IMR-90 (cell line): ENCODE measurements around the gene CCDC152. TPM values are rescaled to one million over a fixed set of nuclear protein-coding genes. Genes with fewer than 3 reads are reported as not detected.
"Not testable (repeated sequence)": the region's sequence is repeated elsewhere in the genome, so short reads cannot be mapped to it uniquely, and the experiment has no call there.

Experiments
- ATAC-seq: fragments of 200-7000 bp; cut with Tn5 transposase; 2 replicates; pipeline ENCODE4 v1.9.1; 2020; ENCODE audit warnings: low read depth, mild to moderate bottlenecking, moderate library complexity
- BruUV-seq: library from RNA; stranded (reverse); fragments of 400-500 nt; replicated peaks from 2 replicates; lab custom pipeline; 2021; lab: Mats Ljungman, UMichigan
- CTCF ChIA-PET: fragments of 300-600 bp; formaldehyde crosslinking; extraction: SDS; loops from one replicate; lab custom pipeline; 2021; ENCODE audit warnings: antibody characterized with exemption; lab: Yijun Ruan, JAX
- POLR2A ChIA-PET: fragments of 300-600 bp; sonication (Branson Sonifier 250); formaldehyde crosslinking; loops from one replicate; lab custom pipeline; 2022; ENCODE audit warnings: antibody characterized with exemption; ENCODE audit not compliant: unreplicated experiment; lab: Charles Lee
- DNase-seq: peaks from one replicate; pipeline ENCODE4 v3.0.0; 2013
- H2AFZ ChIP-seq: replicated peaks from 2 replicates; pipeline ENCODE3; 2013; ENCODE audit warnings: low read length, mild to moderate bottlenecking; ENCODE audit not compliant: poor library complexity
- H2AK5ac ChIP-seq: 2 replicates; pipeline ENCODE4 v1.6.1; 2013; ENCODE audit warnings: low read depth, low read length, inconsistent platforms
- H2AK9ac ChIP-seq: replicated peaks from 2 replicates; pipeline ENCODE3; 2013; ENCODE audit warnings: mild to moderate bottlenecking, low read depth, low read length, moderate library complexity; ENCODE audit not compliant: poor library complexity
- H2BK120ac ChIP-seq: 2 replicates; pipeline ENCODE4 v1.6.1; 2013; ENCODE audit warnings: low read depth, low read length, inconsistent platforms
- H2BK15ac ChIP-seq: 3 replicates; pipeline ENCODE4 v1.6.1; 2013; ENCODE audit warnings: low read depth, low read length, inconsistent platforms
- H2BK20ac ChIP-seq: 2 replicates; pipeline ENCODE4 v1.6.1; 2013; ENCODE audit warnings: low read depth, mild to moderate bottlenecking, inconsistent platforms, low read length, moderate library complexity
- H2BK5ac ChIP-seq: 2 replicates; pipeline ENCODE4 v1.6.1; 2013; ENCODE audit warnings: mild to moderate bottlenecking, low read depth, low read length, inconsistent platforms; ENCODE audit not compliant: poor library complexity, severe bottlenecking
- H3K14ac ChIP-seq: replicated peaks from 2 replicates; pipeline ENCODE4 v1.6.1; 2013; ENCODE audit warnings: low read depth, low read length, inconsistent platforms
- H3K18ac ChIP-seq: 2 replicates; pipeline ENCODE4 v1.6.1; 2013; ENCODE audit warnings: low read depth, low read length, control low read depth
- H3K23ac ChIP-seq: 2 replicates; pipeline ENCODE4 v1.6.1; 2013; ENCODE audit warnings: low read depth, low read length, inconsistent platforms
- H3K27ac ChIP-seq: 2 replicates; pipeline ENCODE4 v1.5.1; 2013; ENCODE audit warnings: mild to moderate bottlenecking, control low read depth, low read length; ENCODE audit not compliant: insufficient read depth
- H3K27me3 ChIP-seq: 2 replicates; pipeline ENCODE4 v1.6.1; 2013; ENCODE audit warnings: low read length; ENCODE audit not compliant: control insufficient read depth, insufficient read depth
- H3K36me3 ChIP-seq: 2 replicates; pipeline ENCODE4 v1.6.1; 2013; ENCODE audit warnings: low read length, mixed read lengths; ENCODE audit not compliant: control insufficient read depth, insufficient read depth
- H3K4ac ChIP-seq: 2 replicates; pipeline ENCODE4 v1.6.1; 2013; ENCODE audit warnings: low read depth, low read length, inconsistent platforms
- H3K4me1 ChIP-seq: 2 replicates; pipeline ENCODE4 v1.6.1; 2013; ENCODE audit warnings: low read length, mixed read lengths; ENCODE audit not compliant: control insufficient read depth, insufficient read depth
- H3K4me2 ChIP-seq: 2 replicates; pipeline ENCODE4 v1.6.1; 2013; ENCODE audit warnings: low read depth, mild to moderate bottlenecking, control low read depth, low read length, moderate library complexity
- H3K4me3 ChIP-seq: 2 replicates; pipeline ENCODE4 v1.5.1; 2013; ENCODE audit warnings: low read depth, mild to moderate bottlenecking, control low read depth, low read length, moderate library complexity; ENCODE audit not compliant: insufficient read depth
- H3K56ac ChIP-seq: 2 replicates; pipeline ENCODE4 v1.6.1; 2013; ENCODE audit warnings: low read length, inconsistent platforms; ENCODE audit not compliant: insufficient read depth; ENCODE audit errors: extremely low read depth
- H3K79me1 ChIP-seq, 2 experiments: 2 replicates each; pipeline ENCODE4 v1.6.1; 2013; ENCODE audit warnings: low read length in 2 of 2, inconsistent platforms in 1 of 2, low read depth in 1 of 2
- H3K9ac ChIP-seq: 2 replicates; pipeline ENCODE4 v1.6.1; 2013; ENCODE audit warnings: low read depth, low read length, control low read depth
- H3K9me1 ChIP-seq: 2 replicates; pipeline ENCODE4 v1.6.1; 2013; ENCODE audit warnings: low read length, inconsistent platforms; ENCODE audit not compliant: insufficient read depth
- H3K9me3 ChIP-seq: 2 replicates; pipeline ENCODE4 v1.6.1; 2013; ENCODE audit warnings: low read length; ENCODE audit not compliant: control insufficient read depth, insufficient read depth
- H4K20me1 ChIP-seq: 2 replicates; pipeline ENCODE4 v1.6.1; 2013; ENCODE audit warnings: low read length, inconsistent platforms; ENCODE audit not compliant: insufficient read depth
- H4K5ac ChIP-seq: 2 replicates; pipeline ENCODE4 v1.6.1; 2013; ENCODE audit warnings: mild to moderate bottlenecking, low read depth, low read length, control low read depth
- H4K8ac ChIP-seq, 2 experiments: 2 replicates each; pipeline ENCODE4 v1.6.1; 2013; ENCODE audit warnings: low read depth in 2 of 2, low read length in 2 of 2, control low read depth in 1 of 2, inconsistent platforms in 1 of 2
- H4K91ac ChIP-seq: 2 replicates; pipeline ENCODE4 v1.6.1; 2013; ENCODE audit warnings: low read depth, low read length, inconsistent platforms; ENCODE audit not compliant: insufficient read depth
- WGBS, 2 experiments: methylation state at CpG; one replicate each; pipeline versions ENCODE4 v1.1.5 to v1.1.7; 2013; ENCODE audit warnings: missing lambda C conversion rate in 2 of 2; ENCODE audit not compliant: insufficient read length in 1 of 2; ENCODE audit errors: extremely low coverage in 2 of 2; 5-methylcytosine and 5-hydroxymethylcytosine counted together
- dilution Hi-C: fragments of 300-500 bp; cut with HindIII; formaldehyde crosslinking; loops from one replicate; pipeline ENCODE4 v1.14.3; 2018; ENCODE audit warnings: low sequenced_read_pairs; ENCODE audit not compliant: unreplicated experiment
- in situ Hi-C: fragments of 300-500 bp; cut with MboI; formaldehyde crosslinking; loops from 3 replicates; pipeline ENCODE4 v1.14.3; 2019; ENCODE audit warnings: low sequenced_read_pairs, inconsistent platforms, mixed read lengths
- intact Hi-C: fragments of 100-400 bp; cut with micrococcal nuclease; formaldehyde crosslinking; loops from 2 replicates; pipeline ENCODE4 v1.10.0; 2022
- polyA plus RNA-seq, 3 experiments: library from polyadenylated mRNA; depleted of rRNA; stranded (reverse); fragments of >200 nt; gene quantifications; 2 replicates each; pipeline ENCODE4 v1.2.3, GENCODE V29; 2012; ENCODE audit warnings: low replicate concordance in 1 of 3
- total RNA-seq: library from RNA; depleted of rRNA; stranded (reverse); fragments of >200 nt; gene quantifications from 2 replicates; pipeline ENCODE4 v1.2.3, GENCODE V29; 2012

The CCDC152 gene
- total and polyA plus RNA-seq, 2 of the 4 experiments (the other 2 are of a cell fraction), result 0.87 to 0.90 TPM

DNA sequence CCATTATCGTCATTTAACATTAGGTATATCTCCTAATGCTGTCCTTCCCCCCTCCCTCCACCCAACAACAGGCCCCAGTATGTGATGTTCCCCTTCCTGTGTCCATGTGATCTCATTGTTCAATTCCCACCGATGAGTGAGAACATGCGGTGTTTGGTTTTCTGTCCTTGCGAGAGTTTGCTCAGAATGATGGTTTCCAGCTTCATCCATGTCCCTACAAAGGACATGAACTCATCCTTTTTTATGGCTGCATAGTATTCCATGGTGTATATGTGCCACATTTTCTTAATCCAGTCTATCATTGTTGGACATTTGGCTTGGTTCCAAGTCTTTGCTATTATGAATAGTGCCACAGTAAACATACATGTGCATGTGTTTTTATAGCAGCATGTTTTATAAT lies 87.8 kb downstream of the CCDC152 start:
- in situ Hi-C loops, H3K23ac ChIP-seq, H2AK9ac ChIP-seq, H3K4me3 ChIP-seq, H2BK5ac ChIP-seq, intact Hi-C loops, H3K9me1 ChIP-seq, H3K27ac ChIP-seq, BruUV-seq, CTCF ChIA-PET, H3K14ac ChIP-seq, dilution Hi-C loops, H2AK5ac ChIP-seq, H2AFZ ChIP-seq, H3K9ac ChIP-seq, H3K4me2 ChIP-seq, H4K8ac ChIP-seq, H4K91ac ChIP-seq, H3K9me3 ChIP-seq, H3K18ac ChIP-seq, DNase-seq, H3K56ac ChIP-seq, H3K36me3 ChIP-seq, H3K4me1 ChIP-seq, H4K20me1 ChIP-seq, H3K27me3 ChIP-seq, H4K5ac ChIP-seq, H2BK15ac ChIP-seq, ATAC-seq, H2BK20ac ChIP-seq, H3K79me1 ChIP-seq, H3K4ac ChIP-seq, POLR2A ChIA-PET, H2BK120ac ChIP-seq: not testable (repeated sequence)
- WGBS, 2 experiments, result no CpG with 5 or more reads among the region's 4 CpGs
